T-helper 1 cell treated with Interleukin-12 subunit alpha and Interleukin-12 subunit beta and Interleukin-4 antibody, amounts not matched to agents 30 μg/mL and 1 μg/mL, for 36 hours (primary cell): Measurements from ENCODE around the gene HIGD1A.

ENCODE experiments used
- H3K27ac Mint-ChIP-seq: one replicate; pipeline ENCODE4 v1.8.0; 2021; ENCODE audit warnings: mild to moderate bottlenecking, mixed read lengths
- H3K27me3 Mint-ChIP-seq: one replicate; pipeline ENCODE4 v1.8.0; 2021; ENCODE audit warnings: low read depth, mixed read lengths
- H3K36me3 Mint-ChIP-seq: one replicate; pipeline ENCODE4 v1.8.0; 2021; ENCODE audit warnings: low read depth, mixed read lengths
- H3K4me1 Mint-ChIP-seq: one replicate; pipeline ENCODE4 v1.8.0; 2021; ENCODE audit warnings: low read depth, mixed read lengths
- H3K4me3 Mint-ChIP-seq: one replicate; pipeline ENCODE4 v1.8.0; 2021; ENCODE audit warnings: mild to moderate bottlenecking, moderate library complexity, mixed read lengths
- H3K9me3 Mint-ChIP-seq: one replicate; pipeline ENCODE4 v1.8.0; 2021; ENCODE audit warnings: mixed read lengths

Gene HIGD1A

GRCh38 chr3:42838571-42838970 lies 34.3 kb upstream of the HIGD1A start:
- Mint-ChIP-seq H3K4me3 (no peak overlapping the region), H3K4me1 (peaks cover 4% of the 10 kb centered on the region), H3K9me3 (no peaks in the 10 kb centered on the region), H3K27me3 (peaks cover 4% of the 10 kb centered on the region), H3K36me3 (no peaks in the 10 kb centered on the region), H3K27ac (no peak overlapping the region)

- H3K4me1 Mint-ChIP-seq: peaks cover 6% of the 10 kb centered on the region
- H3K9me3 Mint-ChIP-seq: no peaks in the 10 kb centered on the region
- H3K27me3 Mint-ChIP-seq: peaks cover 4% of the 10 kb centered on the region
- no peak overlapping the region for H3K4me3 Mint-ChIP-seq
- no peaks in the 10 kb centered on the region for H3K36me3 Mint-ChIP-seq
- no peak overlapping the region for H3K27ac Mint-ChIP-seq
These were observed 32.1 kb upstream of the HIGD1A start for GRCh38 chr3:42836150-42837123.

- no peak overlapping the region for H3K27ac Mint-ChIP-seq
- H3K27me3 Mint-ChIP-seq: peaks cover 23% of the 10 kb centered on the region
- H3K4me3 Mint-ChIP-seq: no peak overlapping the region
These were observed 27.0 kb upstream of the HIGD1A start for GRCh38 chr3:42831321-42831713.

GRCh38 chr3:42830437-42831320 lies 26.4 kb upstream of the HIGD1A start:
- H3K9me3 Mint-ChIP-seq: no peaks in the 10 kb centered on the region
- no peak overlapping the region for H3K27ac Mint-ChIP-seq
- no peak overlapping the region for H3K4me3 Mint-ChIP-seq
- no peaks in the 10 kb centered on the region for H3K36me3 Mint-ChIP-seq
- H3K27me3 Mint-ChIP-seq: peaks cover 29% of the 10 kb centered on the region
- peaks cover 4% of the 10 kb centered on the region for H3K4me1 Mint-ChIP-seq

More at GRCh38 chr3:42831321-42831713, 27.0 kb upstream of the HIGD1A start:
- H3K4me1 Mint-ChIP-seq: peaks cover 4% of the 10 kb centered on the region
- H3K36me3 Mint-ChIP-seq: no peaks in the 10 kb centered on the region
- H3K9me3 Mint-ChIP-seq: no peaks in the 10 kb centered on the region

GRCh38 chr3:42829628-42830436 lies 25.5 kb upstream of the HIGD1A start:
- Mint-ChIP-seq H3K36me3 (no peaks in the 10 kb centered on the region), H3K4me1 (peaks cover 4% of the 10 kb centered on the region), H3K27me3 (peaks cover 32% of the 10 kb centered on the region), H3K4me3 (no peak overlapping the region), H3K27ac (no peak overlapping the region), H3K9me3 (no peaks in the 10 kb centered on the region)

- H3K27me3 Mint-ChIP-seq: peaks cover 32% of the 10 kb centered on the region
- H3K27ac Mint-ChIP-seq: no peak overlapping the region
- H3K4me1 Mint-ChIP-seq: peaks cover 4% of the 10 kb centered on the region
- no peaks in the 10 kb centered on the region for H3K9me3 Mint-ChIP-seq
- H3K36me3 Mint-ChIP-seq: no peaks in the 10 kb centered on the region
- no peak overlapping the region for H3K4me3 Mint-ChIP-seq
These were observed 24.9 kb upstream of the HIGD1A start for GRCh38 chr3:42829083-42829627.

GRCh38 chr3:42827654-42828053 lies 23.4 kb upstream of the HIGD1A start:
- Mint-ChIP-seq H3K9me3 (no peaks in the 10 kb centered on the region), H3K4me3 (no peak overlapping the region), H3K36me3 (no peaks in the 10 kb centered on the region), H3K4me1 (peaks cover 10% of the 10 kb centered on the region), H3K27ac (no peak overlapping the region), H3K27me3 (peaks cover 32% of the 10 kb centered on the region)

GRCh38 chr3:42827023-42827422 lies 22.7 kb upstream of the HIGD1A start:
- Mint-ChIP-seq H3K9me3 (no peaks in the 10 kb centered on the region), H3K4me3 (no peak overlapping the region), H3K4me1 (peaks cover 10% of the 10 kb centered on the region), H3K27ac (no peak overlapping the region), H3K36me3 (no peaks in the 10 kb centered on the region), H3K27me3 (peaks cover 32% of the 10 kb centered on the region)

- Mint-ChIP-seq H3K36me3 (no peaks in the 10 kb centered on the region), H3K27me3 (peaks cover 32% of the 10 kb centered on the region), H3K9me3 (no peaks in the 10 kb centered on the region), H3K4me1 (peaks cover 6% of the 10 kb centered on the region), H3K4me3 (no peak overlapping the region), H3K27ac (no peak overlapping the region)
These were observed 21.9 kb upstream of the HIGD1A start for GRCh38 chr3:42826141-42826540.

GRCh38 chr3:42823351-42823750 lies 19.1 kb upstream of the HIGD1A start:
- no peak overlapping the region for H3K27ac Mint-ChIP-seq
- peaks cover 6% of the 10 kb centered on the region for H3K4me1 Mint-ChIP-seq
- H3K27me3 Mint-ChIP-seq: peaks cover 19% of the 10 kb centered on the region
- H3K9me3 Mint-ChIP-seq: no peaks in the 10 kb centered on the region
- H3K36me3 Mint-ChIP-seq: no peaks in the 10 kb centered on the region
- H3K4me3 Mint-ChIP-seq: no peak overlapping the region

- Mint-ChIP-seq H3K27ac (no peak overlapping the region), H3K9me3 (no peaks in the 10 kb centered on the region), H3K27me3 (peaks cover 18% of the 10 kb centered on the region), H3K36me3 (no peaks in the 10 kb centered on the region), H3K4me1 (peaks cover 6% of the 10 kb centered on the region), H3K4me3 (no peak overlapping the region)
These were observed 18.5 kb upstream of the HIGD1A start for GRCh38 chr3:42822828-42823227.

GRCh38 chr3:42820746-42821051 lies 16.4 kb upstream of the HIGD1A start:
- Mint-ChIP-seq H3K27ac (no peak overlapping the region), H3K4me1 (peaks cover 6% of the 10 kb centered on the region), H3K27me3 (peaks cover 5% of the 10 kb centered on the region), H3K9me3 (no peaks in the 10 kb centered on the region), H3K4me3 (no peak overlapping the region), H3K36me3 (no peaks in the 10 kb centered on the region)

GRCh38 chr3:42819351-42819965 lies 15.2 kb upstream of the HIGD1A start:
- Mint-ChIP-seq H3K4me3 (no peak overlapping the region), H3K36me3 (no peaks in the 10 kb centered on the region), H3K27ac (no peak overlapping the region), H3K27me3 (peaks cover 11% of the 10 kb centered on the region), H3K4me1 (peaks cover 6% of the 10 kb centered on the region), H3K9me3 (no peaks in the 10 kb centered on the region)

GRCh38 chr3:42815826-42816225 lies 11.5 kb upstream of the HIGD1A start:
- H3K4me3 Mint-ChIP-seq: no peak overlapping the region
- H3K27me3 Mint-ChIP-seq: peaks cover 12% of the 10 kb centered on the region
- H3K9me3 Mint-ChIP-seq: no peaks in the 10 kb centered on the region
- H3K27ac Mint-ChIP-seq: no peak overlapping the region
- no peaks in the 10 kb centered on the region for H3K36me3 Mint-ChIP-seq
- H3K4me1 Mint-ChIP-seq: no peaks in the 10 kb centered on the region
